Hepatocyte (in vitro differentiated cells): Measurements from ENCODE around the gene LNX1. TPM values are rescaled to one million over a fixed set of nuclear protein-coding genes. Genes with fewer than 3 reads are reported as not detected.

Experiments
- DNase-seq: peaks from one replicate; pipeline ENCODE4 v3.0.0-alpha.2; 2016; ENCODE audit warnings: low spot score
- H2AFZ ChIP-seq: fragments of 200-600 bp; sonication (generic); 2 replicates; pipeline ENCODE4 v1.6.0; 2016; ENCODE audit warnings: antibody characterized with exemption, mild to moderate bottlenecking
- H3K27ac ChIP-seq: fragments of 200-600 bp; sonication (generic); 2 replicates; pipeline ENCODE4 v1.5.1; 2016; ENCODE audit warnings: mild to moderate bottlenecking
- H3K27me3 ChIP-seq: fragments of 200-600 bp; sonication (generic); 2 replicates; pipeline ENCODE4 v1.6.1; 2016
- H3K36me3 ChIP-seq: fragments of 200-600 bp; sonication (generic); replicated peaks from 2 replicates; pipeline ENCODE4 v1.5.1; 2016; ENCODE audit warnings: low read depth; ENCODE audit not compliant: insufficient read depth
- H3K4me1 ChIP-seq: fragments of 200-600 bp; sonication (generic); 2 replicates; pipeline ENCODE4 v1.5.1; 2016; ENCODE audit warnings: mild to moderate bottlenecking, moderate library complexity; ENCODE audit not compliant: insufficient read depth
- H3K4me2 ChIP-seq: fragments of 200-600 bp; sonication (generic); 2 replicates; pipeline ENCODE4 v1.6.0; 2016
- H3K4me3 ChIP-seq: fragments of 200-600 bp; sonication (generic); 2 replicates; pipeline ENCODE4 v1.5.1; 2016; ENCODE audit warnings: mild to moderate bottlenecking
- H3K79me2 ChIP-seq: fragments of 200-600 bp; sonication (generic); 2 replicates; pipeline ENCODE4 v1.6.0; 2017; ENCODE audit warnings: mild to moderate bottlenecking
- H3K9me2 ChIP-seq: fragments of 200-600 bp; sonication (generic); replicated peaks from 2 replicates; pipeline ENCODE4 v1.6.0; 2017; ENCODE audit warnings: mild to moderate bottlenecking; ENCODE audit not compliant: insufficient read depth
- H3K9me3 ChIP-seq: fragments of 200-600 bp; sonication (generic); 2 replicates; pipeline ENCODE4 v1.5.1; 2016; ENCODE audit warnings: low read depth, mild to moderate bottlenecking
- H4K20me1 ChIP-seq: fragments of 200-600 bp; sonication (generic); 2 replicates; pipeline ENCODE4 v1.6.0; 2016; ENCODE audit warnings: mild to moderate bottlenecking; ENCODE audit not compliant: insufficient read depth, poor library complexity, severe bottlenecking
- CTCF ChIP-seq: fragments of 200-600 bp; sonication (generic); IDR thresholded peaks from 2 replicates; pipeline ENCODE4 v1.5.1; 2016; ENCODE audit warnings: antibody characterized with exemption, mild to moderate bottlenecking; ENCODE audit not compliant: poor library complexity
- EZH2 ChIP-seq: fragments of 200-600 bp; sonication (generic); IDR thresholded peaks from 2 replicates; pipeline ENCODE4 v1.6.1; 2016; ENCODE audit warnings: antibody characterized with exemption, mild to moderate bottlenecking, borderline replicate concordance
- EZH2phosphoT487 ChIP-seq: fragments of 200-600 bp; sonication (generic); IDR thresholded peaks from one replicate; pipeline ENCODE4 v1.6.1; 2018; ENCODE audit warnings: antibody characterized with exemption, mild to moderate bottlenecking, low read depth, moderate library complexity; ENCODE audit not compliant: unreplicated experiment, severe bottlenecking
- WGBS: methylation state at CpG from one replicate; pipeline ENCODE4 v1.1.6; 2016; ENCODE audit warnings: low lambda C conversion rate; ENCODE audit errors: missing lambda C conversion rate; 5-methylcytosine and 5-hydroxymethylcytosine counted together
- polyA plus RNA-seq: library from polyadenylated mRNA; unstranded; fragments of >200 nt; fragmentation: Nextera tagmentation; extraction: Ambion mirVana; gene quantifications from 2 replicates; pipeline ENCODE4 v1.2.1, GENCODE V29; 2016
- total RNA-seq: library from RNA; depleted of rRNA; stranded (reverse); fragments of >200 nt; gene quantifications from 2 replicates; pipeline ENCODE4 v1.2.3, GENCODE V29; 2014

LNX1 gene
- total and polyA plus RNA-seq, 2 experiments from 2014 or later = 8.4 to 16.7 TPM

GRCh38 chr4:53596901-53597300 lies 5.6 kb upstream of the LNX1 start:
- TF ChIP-seq EZH2 = no peak
- TF ChIP-seq CTCF = no peak
- TF ChIP-seq EZH2phosphoT487 = no peak
- Histone ChIP-seq H3K4me3 (no peak overlapping the region), H3K9me2 (no peaks in the 10 kb centered on the region), H3K9me3 (no peaks in the 10 kb centered on the region), H3K4me2 (no peak overlapping the region), H3K4me1 (peaks cover 15% of the 10 kb centered on the region), H2AFZ (no peak overlapping the region), H3K27me3 (no peaks in the 10 kb centered on the region), H3K79me2 (no peaks in the 10 kb centered on the region), H3K36me3 (no peaks in the 10 kb centered on the region), H4K20me1 (no peaks in the 10 kb centered on the region), H3K27ac (no peak overlapping the region)
- 98% methylated on average over 3 of the region's 3 CpGs for WGBS
- DNase-seq = no peak

GRCh38 chr4:53595834-53596233 lies 4.5 kb upstream of the LNX1 start:
- no peak for TF ChIP-seq EZH2
- TF ChIP-seq CTCF = no peak
- no peak for TF ChIP-seq EZH2phosphoT487
- Histone ChIP-seq H3K27me3 (no peaks in the 10 kb centered on the region), H2AFZ (no peak overlapping the region), H3K9me3 (no peaks in the 10 kb centered on the region), H3K4me2 (no peak overlapping the region), H3K36me3 (no peaks in the 10 kb centered on the region), H3K4me1 (peaks cover 17% of the 10 kb centered on the region), H3K27ac (no peak overlapping the region), H3K9me2 (no peaks in the 10 kb centered on the region), H3K79me2 (no peaks in the 10 kb centered on the region), H4K20me1 (no peaks in the 10 kb centered on the region), H3K4me3 (no peak overlapping the region)
- 84% methylated on average over 2 of the region's 2 CpGs for WGBS
- DNase-seq = no peak

GRCh38 chr4:53595204-53595603 lies 3.9 kb upstream of the LNX1 start:
- H3K4me3 ChIP-seq = no peak overlapping the region
- H3K27me3 ChIP-seq = no peaks in the 10 kb centered on the region
- TF ChIP-seq CTCF (no peak), EZH2phosphoT487 (no peak), EZH2 (no peak)
- no peaks in the 10 kb centered on the region for H3K9me2 ChIP-seq
- no peaks in the 10 kb centered on the region for H4K20me1 ChIP-seq
- no peaks in the 10 kb centered on the region for H3K36me3 ChIP-seq
- H3K79me2 ChIP-seq = peaks cover under 1% of the 10 kb centered on the region
- no peak overlapping the region for H2AFZ ChIP-seq
- H3K27ac ChIP-seq = no peak overlapping the region
- H3K9me3 ChIP-seq = no peaks in the 10 kb centered on the region
- H3K4me2 ChIP-seq = no peak overlapping the region
- H3K4me1 ChIP-seq = peaks cover 17% of the 10 kb centered on the region
- WGBS = 94% methylated on average over 3 of the region's 3 CpGs
- no peak for DNase-seq

GRCh38 chr4:53593765-53594164 lies 2.5 kb upstream of the LNX1 start:
- Histone ChIP-seq H3K4me3 (no peak overlapping the region), H2AFZ (no peak overlapping the region), H4K20me1 (no peaks in the 10 kb centered on the region), H3K9me2 (no peaks in the 10 kb centered on the region), H3K27me3 (no peaks in the 10 kb centered on the region), H3K36me3 (no peaks in the 10 kb centered on the region), H3K4me1 (peaks cover 30% of the 10 kb centered on the region), H3K4me2 (peak overlapping the region; percentile 70), H3K79me2 (peaks cover 15% of the 10 kb centered on the region), H3K9me3 (no peaks in the 10 kb centered on the region), H3K27ac (peak overlapping the region; percentile 86)
- WGBS = 80% methylated on average over 2 of the region's 2 CpGs
- no peak for TF ChIP-seq EZH2
- no peak for TF ChIP-seq EZH2phosphoT487
- TF ChIP-seq CTCF = no peak
- DNase-seq = no peak
